Measurements from ENCODE around the gene BRI3.

Gene BRI3

DNA sequence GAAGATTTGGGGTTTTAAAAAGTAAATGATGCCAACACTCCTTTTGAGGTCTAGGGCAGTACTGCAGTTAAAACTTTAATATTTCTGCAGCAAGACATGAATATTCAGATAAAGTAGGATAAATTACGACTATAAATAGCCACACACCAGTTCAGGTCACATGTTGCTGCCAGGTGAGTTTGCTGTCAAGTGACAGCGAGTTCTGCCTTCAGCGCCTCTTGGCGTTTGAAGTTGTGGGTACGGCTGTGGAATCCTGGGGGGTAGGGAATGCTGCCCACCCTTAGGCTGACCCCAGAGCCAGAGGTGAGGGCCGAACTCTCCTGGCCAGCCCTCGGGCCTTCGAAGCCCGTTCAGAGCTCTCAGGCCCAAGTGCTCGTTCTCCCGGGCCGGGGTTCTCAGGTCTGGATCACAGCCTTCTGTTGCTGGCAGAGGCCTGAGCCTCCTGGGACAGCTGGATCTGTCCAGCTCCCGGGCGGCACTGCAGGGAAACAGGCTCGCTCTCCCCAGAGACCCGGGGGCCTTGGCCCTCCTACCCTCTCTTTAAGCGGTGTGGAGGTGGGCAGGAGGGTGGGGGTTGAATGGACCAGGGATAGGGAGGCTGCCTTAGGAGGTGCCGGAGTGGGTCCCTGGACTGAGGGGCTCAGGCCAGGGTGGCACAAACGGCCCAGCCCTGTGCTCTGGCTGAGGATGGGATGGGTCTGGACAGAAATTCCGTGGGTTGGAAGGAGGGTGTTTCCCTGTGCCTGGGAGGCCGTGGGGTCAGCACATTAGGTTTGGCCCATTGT lies 5.4 kb downstream of the BRI3 start:
- no peak for TF ChIP-seq CTCF (IDR thresholded peaks at IDR 0.05; ENCODE audit: insufficient read depth, low read depth, low read length, missing control alignments)
- no peak for DNase-seq (ENCODE audit: low read depth)
- H3K4me3 ChIP-seq (ENCODE audit: low read depth, low read length), result no peak overlapping the region

DNA sequence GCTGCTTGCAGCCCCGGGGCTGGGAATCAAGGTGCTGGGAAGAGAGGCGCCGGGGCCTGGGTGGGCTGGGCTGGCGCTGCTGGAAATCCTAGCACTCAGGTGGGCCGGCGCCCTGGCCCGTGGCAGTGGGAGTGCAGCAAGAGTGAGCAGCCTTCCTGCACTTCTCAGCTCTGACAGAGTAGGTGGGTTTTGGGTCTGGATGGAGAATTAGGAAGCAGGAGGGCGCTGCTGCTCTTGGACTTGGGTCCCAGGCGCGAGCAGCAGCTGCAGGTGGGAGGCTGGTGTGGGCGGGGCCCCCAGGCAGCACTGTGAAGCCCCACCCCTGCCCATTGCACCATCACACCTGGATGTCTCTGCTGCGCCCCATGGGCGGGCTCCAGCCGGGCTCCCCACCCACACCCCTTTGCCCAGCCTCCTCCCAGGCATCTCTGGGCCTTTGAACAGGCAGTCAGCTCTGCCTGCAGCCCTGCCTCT lies 6.0 kb downstream of the BRI3 start:
- H3K4me3 ChIP-seq (ENCODE audit: low read depth, low read length), result no peak overlapping the region
- no peak for TF ChIP-seq CTCF (IDR thresholded peaks at IDR 0.05; ENCODE audit: insufficient read depth, low read depth, low read length, missing control alignments)
- DNase-seq (ENCODE audit: low read depth), result no peak

- no peak for DNase-seq (ENCODE audit: low read depth)
- no peak overlapping the region for H3K4me3 ChIP-seq (ENCODE audit: low read depth, low read length)
- no peak for TF ChIP-seq CTCF (IDR thresholded peaks at IDR 0.05; ENCODE audit: insufficient read depth, low read depth, low read length, missing control alignments)
These were observed 6.8 kb downstream of the BRI3 start for GRCh38 chr7:98288064-98288823.

DNA sequence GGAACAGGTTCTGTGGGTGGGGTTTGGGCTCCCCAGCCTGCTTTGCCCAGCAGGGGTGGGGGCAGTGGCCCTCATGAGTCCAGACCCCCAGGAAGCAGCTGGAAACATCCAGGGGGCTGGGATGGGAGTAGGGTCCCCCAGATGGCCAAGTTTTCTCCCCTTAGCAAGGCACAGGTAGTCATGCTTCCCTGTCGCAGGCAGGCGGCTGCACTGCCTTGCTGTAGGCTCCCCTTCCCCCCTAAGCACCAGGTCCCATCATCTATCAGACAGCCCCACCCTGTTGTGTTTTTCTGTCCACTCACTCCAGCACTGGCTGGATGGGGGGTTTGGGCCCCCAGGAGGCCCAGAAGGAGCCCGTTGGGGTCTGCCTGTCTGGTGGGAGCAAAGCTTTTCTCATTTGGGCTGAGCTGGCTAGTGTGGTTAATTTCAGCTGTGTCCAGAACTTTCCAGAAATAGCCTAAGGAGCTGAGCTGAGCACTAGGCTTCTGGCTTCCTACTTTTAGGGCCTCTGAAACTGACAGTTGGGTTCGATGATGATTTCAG lies 7.9 kb downstream of the BRI3 start:
- no peak for TF ChIP-seq CTCF (IDR thresholded peaks at IDR 0.05; ENCODE audit: insufficient read depth, low read depth, low read length, missing control alignments)
- no peak overlapping the region for H3K4me3 ChIP-seq (ENCODE audit: low read depth, low read length)

GRCh38 chr7:98291717-98292116 lies 10.2 kb downstream of the BRI3 start:
- DNase-seq (ENCODE audit: low read depth), result peak; percentile 32
- TF ChIP-seq CTCF (IDR thresholded peaks at IDR 0.05; ENCODE audit: insufficient read depth, low read depth, low read length, missing control alignments), result peak; percentile 43

More for the DNA sequence above, 7.9 kb downstream of the BRI3 start:
- DNase-seq (ENCODE audit: low read depth), result no peak

DNA sequence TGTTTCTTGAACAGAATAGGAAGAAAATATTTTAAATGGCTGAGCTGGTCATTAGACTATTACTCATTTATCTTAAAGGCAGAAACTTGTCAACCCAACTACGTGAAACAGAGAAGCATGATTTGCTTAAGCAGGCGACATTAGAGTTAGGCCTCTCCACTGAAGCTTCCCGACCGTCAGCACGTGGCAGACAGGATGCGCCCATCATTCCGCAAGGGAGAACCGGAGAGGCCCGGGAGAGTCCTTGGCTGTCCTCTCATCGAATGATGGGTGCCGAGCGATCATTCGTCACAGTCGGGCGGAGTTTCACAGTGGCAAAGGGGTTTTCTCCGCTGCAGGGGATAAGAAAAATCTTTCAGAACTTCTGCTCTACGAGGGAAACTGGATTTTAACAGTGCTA lies 11.8 kb downstream of the BRI3 start:
- no peak for DNase-seq (ENCODE audit: low read depth)
- TF ChIP-seq CTCF (IDR thresholded peaks at IDR 0.05; ENCODE audit: insufficient read depth, low read depth, low read length, missing control alignments), result no peak
- H3K4me3 ChIP-seq (ENCODE audit: low read depth, low read length), result no peak overlapping the region

More at GRCh38 chr7:98291717-98292116, 10.2 kb downstream of the BRI3 start:
- no peak overlapping the region for H3K4me3 ChIP-seq (ENCODE audit: low read depth, low read length)
